GM12892 (cell line): Measurements from ENCODE around the gene EXOC6B.

Experiments
- POLR2A ChIP-seq: IDR thresholded peaks from 2 replicates; pipeline ENCODE4 v1.6.1; 2011; ENCODE audit warnings: low read depth, low read length, control low read depth
- TAF1 ChIP-seq: IDR thresholded peaks from 2 replicates; pipeline ENCODE4 v1.6.1; 2011; ENCODE audit warnings: low read depth, mild to moderate bottlenecking, control low read depth, low read length, borderline replicate concordance

DNA sequence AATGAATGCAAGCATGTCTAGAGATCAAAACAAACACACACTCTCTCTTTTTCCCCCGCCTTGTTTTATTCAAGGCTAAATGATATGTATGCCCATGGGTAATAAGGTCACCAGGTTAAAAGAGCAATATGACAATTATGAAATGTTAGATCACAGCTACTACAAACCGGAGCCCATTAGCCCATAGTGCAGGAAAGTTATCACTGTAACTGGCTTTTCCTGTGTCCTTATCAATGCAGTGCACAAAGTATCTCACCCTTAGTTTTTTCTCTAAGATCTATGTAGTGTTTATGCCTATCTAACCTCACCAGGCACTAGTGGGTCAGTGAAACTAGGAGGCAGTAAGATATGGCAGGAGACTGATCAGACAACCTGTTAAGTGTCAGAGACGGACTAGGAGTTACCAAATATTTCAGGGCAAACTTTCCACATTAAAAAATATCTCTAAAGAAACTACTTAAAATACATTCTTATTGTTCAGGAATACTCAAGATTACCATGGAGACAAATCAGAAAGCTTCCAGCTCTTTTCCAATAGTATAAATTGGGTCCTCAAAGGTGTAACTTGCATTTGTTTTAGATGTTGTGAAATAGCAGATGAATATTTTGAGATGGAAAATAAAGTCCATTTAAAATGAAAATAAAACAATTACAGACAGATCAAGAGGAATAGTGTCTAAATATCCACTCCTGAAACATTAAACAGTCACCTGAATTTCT is 282.2 kb downstream of the EXOC6B start:
- no peak for TF ChIP-seq POLR2A
- no peak for TF ChIP-seq TAF1
